ENCODE measurements around the gene SF3B3. TPM values are rescaled to one million over a fixed set of nuclear protein-coding genes. Genes with fewer than 3 reads are reported as not detected.
"Not testable (repeated sequence)": the region's sequence is repeated elsewhere in the genome, so short reads cannot be mapped to it uniquely, and the experiment has no call there.

Gene SF3B3
- polyA plus RNA-seq, 1 donor (not counting 4 experiments of a cell fraction or from before 2014, with no cell fraction given): 142 TPM

GRCh38 chr16:70529051-70529777 is 5.6 kb downstream of the SF3B3 start:
- Histone ChIP-seq H3K79me2 (ENCODE audit: control insufficient read depth, insufficient read depth, low read length) (peaks cover 91% of the 10 kb centered on the region), H4K20me1 (ENCODE audit: control insufficient read depth, extremely low read depth, insufficient read depth, low read length) (peaks cover 20% of the 10 kb centered on the region), H3K4me2 (ENCODE audit: control insufficient read depth, extremely low read depth, insufficient read depth, low read depth, low read length) (peak overlapping the region; percentile 52), H3K27ac (ENCODE audit: control insufficient read depth, insufficient read depth, low read length) (peak overlapping the region; percentile 71), H3K9me1 (ENCODE audit: control insufficient read depth, extremely low read depth, insufficient read depth, low read length) (no peaks in the 10 kb centered on the region), H3K9ac (ENCODE audit: control insufficient read depth, extremely low read depth, insufficient read depth, low read length) (no peak overlapping the region), H3K4me1 (ENCODE audit: control insufficient read depth, extremely low read depth, insufficient read depth, low read length) (peaks cover 23% of the 10 kb centered on the region), H3K4me3 (ENCODE audit: control insufficient read depth in 2 of 3, extremely low read depth in 1 of 3, insufficient read depth in 2 of 3, low read depth in 1 of 3, low read length in 3 of 3) (no peak overlapping the region), H2AFZ (ENCODE audit: control insufficient read depth, low read length) (no peak overlapping the region), H3K9me3 (ENCODE audit: control insufficient read depth, low read depth, low read length) (no peaks in the 10 kb centered on the region), H3K27me3 (ENCODE audit: control insufficient read depth, extremely low read depth, insufficient read depth, low read length) (no peaks in the 10 kb centered on the region), H3K36me3 (ENCODE audit: control insufficient read depth in 2 of 2, extremely low read depth in 1 of 2, insufficient read depth in 2 of 2, low read length in 2 of 2) (peaks cover 21 to 43% of the 10 kb centered on the region in 2 experiments)
- FAIRE-seq (no peak), DNase-seq (ENCODE audit: low read depth, low spot score) (no peak)
- TF ChIP-seq CTCF (optimal IDR thresholded peaks at IDR 0.05 in 1 of 3, IDR thresholded peaks at IDR 0.05 in 1 of 3, conservative IDR thresholded peaks at IDR 0.05 in 1 of 3; ENCODE audit: extremely low read depth in 1 of 3, insufficient read depth in 2 of 3, low read length in 3 of 3): peak in 2 of 3 experiments; percentile 27 to 37
- no peak for TF ChIP-seq EZH2 (IDR thresholded peaks at IDR 0.05; ENCODE audit: low read length)
- dilution Hi-C loops (cut with MboI; ENCODE audit: extremely low pct_ligation_motif_present, low sequenced_read_pairs): no loop called here

GRCh38 chr16:70529954-70530353 is 6.3 kb downstream of the SF3B3 start:
- H3K9ac ChIP-seq (ENCODE audit: control insufficient read depth, extremely low read depth, insufficient read depth, low read length); H3K4me3 ChIP-seq (ENCODE audit: control insufficient read depth in 2 of 3, extremely low read depth in 1 of 3, insufficient read depth in 2 of 3, low read depth in 1 of 3, low read length in 3 of 3); H3K27ac ChIP-seq (ENCODE audit: control insufficient read depth, insufficient read depth, low read length); H3K9me3 ChIP-seq (ENCODE audit: control insufficient read depth, low read depth, low read length); H3K4me2 ChIP-seq (ENCODE audit: control insufficient read depth, extremely low read depth, insufficient read depth, low read depth, low read length); H2AFZ ChIP-seq (ENCODE audit: control insufficient read depth, low read length); FAIRE-seq; H3K9me1 ChIP-seq (ENCODE audit: control insufficient read depth, extremely low read depth, insufficient read depth, low read length); DNase-seq (ENCODE audit: low read depth, low spot score); dilution Hi-C loops (cut with MboI; ENCODE audit: extremely low pct_ligation_motif_present, low sequenced_read_pairs); H3K27me3 ChIP-seq (ENCODE audit: control insufficient read depth, extremely low read depth, insufficient read depth, low read length): not testable (repeated sequence)
- peaks cover 23 to 46% of the 10 kb centered on the region in 2 experiments for H3K36me3 ChIP-seq (ENCODE audit: control insufficient read depth in 2 of 2, extremely low read depth in 1 of 2, insufficient read depth in 2 of 2, low read length in 2 of 2)
- peaks cover 20% of the 10 kb centered on the region for H4K20me1 ChIP-seq (ENCODE audit: control insufficient read depth, extremely low read depth, insufficient read depth, low read length)
- peaks cover 91% of the 10 kb centered on the region for H3K79me2 ChIP-seq (ENCODE audit: control insufficient read depth, insufficient read depth, low read length)
- H3K4me1 ChIP-seq (ENCODE audit: control insufficient read depth, extremely low read depth, insufficient read depth, low read length): peaks cover 23% of the 10 kb centered on the region
